Retinal pigment epithelial cell (primary cell): ENCODE measurements around the gene ARFGAP1.

ENCODE experiments used
- DNase-seq: peaks from one replicate; pipeline ENCODE4 v3.0.0-alpha.2; 2010; ENCODE audit warnings: low read depth
- H3K4me3 ChIP-seq: 2 replicates; pipeline ENCODE4 v1.5.1; 2011; ENCODE audit warnings: mild to moderate bottlenecking, low read length, control low read depth, moderate library complexity
- CTCF ChIP-seq: conservative IDR thresholded peaks from 2 replicates; pipeline ENCODE4 v1.5.1; 2011; ENCODE audit warnings: low read depth, low read length, control low read depth, inconsistent platforms

Gene ARFGAP1

DNA sequence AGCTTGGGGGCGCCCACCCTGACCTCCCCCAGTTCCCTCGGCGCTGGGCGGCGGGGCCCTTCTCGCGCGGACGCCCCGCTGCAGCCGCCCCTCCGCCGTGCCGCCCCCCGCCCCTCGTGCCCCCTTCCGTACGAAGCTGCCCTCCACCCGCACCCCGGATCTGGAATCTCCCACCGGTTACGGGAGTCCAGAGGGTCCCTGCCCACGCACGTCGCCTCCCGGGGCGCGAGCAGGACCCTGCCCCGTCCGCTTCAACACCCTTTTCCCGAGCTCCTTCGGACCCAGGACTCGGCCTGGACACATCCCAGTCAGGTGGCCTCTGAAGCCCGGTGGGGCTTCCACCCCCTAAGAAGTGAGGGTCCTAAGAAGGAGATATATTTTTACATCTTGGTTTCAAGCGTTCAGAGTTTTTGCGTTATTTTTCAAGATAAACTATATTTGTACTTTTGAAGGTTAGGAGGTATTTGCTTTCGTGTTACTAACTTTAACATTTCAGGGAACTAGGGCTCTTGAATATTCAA is 506 bp downstream of the ARFGAP1 start:
- no peak for TF ChIP-seq CTCF
- DNase-seq = no peak
- peak overlapping the region; percentile 92 for H3K4me3 ChIP-seq

DNA sequence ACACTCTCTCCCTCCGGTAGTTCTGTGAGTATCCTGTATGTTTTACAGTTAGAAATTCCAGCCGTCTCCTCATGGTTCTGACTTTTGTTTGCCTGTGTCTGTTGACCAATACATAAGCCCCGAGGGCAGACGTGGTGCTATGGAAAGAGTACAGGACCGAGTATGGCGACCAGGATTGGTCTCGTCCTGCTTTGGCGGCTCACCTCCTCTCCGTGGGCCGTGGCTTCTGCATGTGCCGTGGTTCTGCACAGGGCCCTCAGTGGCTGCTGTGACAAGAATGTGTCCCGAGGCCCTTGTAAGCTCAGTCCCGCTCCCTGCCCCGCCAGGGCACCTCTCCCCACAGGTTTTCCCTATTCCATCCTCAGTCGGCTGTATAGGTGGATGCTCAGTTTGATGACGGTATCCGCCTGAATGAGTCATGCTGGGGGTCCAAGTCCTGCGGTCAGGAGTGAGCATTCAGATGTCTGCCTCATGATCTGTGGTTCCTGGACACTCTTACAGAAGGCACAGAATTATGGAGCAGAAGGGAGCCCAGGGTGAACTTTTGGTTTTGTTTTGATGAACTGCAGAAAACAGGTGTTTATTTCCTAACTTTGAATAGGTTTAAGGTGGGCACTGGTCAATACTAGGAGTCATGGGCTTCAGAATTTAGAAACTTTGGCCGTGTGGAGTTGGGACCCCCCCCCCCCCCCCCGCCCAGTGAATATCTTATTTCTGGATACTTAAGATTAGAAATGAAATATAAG is 1.2 kb downstream of the ARFGAP1 start:
- peak overlapping the region; percentile 92 for H3K4me3 ChIP-seq
- TF ChIP-seq CTCF = no peak
- no peak for DNase-seq

DNA sequence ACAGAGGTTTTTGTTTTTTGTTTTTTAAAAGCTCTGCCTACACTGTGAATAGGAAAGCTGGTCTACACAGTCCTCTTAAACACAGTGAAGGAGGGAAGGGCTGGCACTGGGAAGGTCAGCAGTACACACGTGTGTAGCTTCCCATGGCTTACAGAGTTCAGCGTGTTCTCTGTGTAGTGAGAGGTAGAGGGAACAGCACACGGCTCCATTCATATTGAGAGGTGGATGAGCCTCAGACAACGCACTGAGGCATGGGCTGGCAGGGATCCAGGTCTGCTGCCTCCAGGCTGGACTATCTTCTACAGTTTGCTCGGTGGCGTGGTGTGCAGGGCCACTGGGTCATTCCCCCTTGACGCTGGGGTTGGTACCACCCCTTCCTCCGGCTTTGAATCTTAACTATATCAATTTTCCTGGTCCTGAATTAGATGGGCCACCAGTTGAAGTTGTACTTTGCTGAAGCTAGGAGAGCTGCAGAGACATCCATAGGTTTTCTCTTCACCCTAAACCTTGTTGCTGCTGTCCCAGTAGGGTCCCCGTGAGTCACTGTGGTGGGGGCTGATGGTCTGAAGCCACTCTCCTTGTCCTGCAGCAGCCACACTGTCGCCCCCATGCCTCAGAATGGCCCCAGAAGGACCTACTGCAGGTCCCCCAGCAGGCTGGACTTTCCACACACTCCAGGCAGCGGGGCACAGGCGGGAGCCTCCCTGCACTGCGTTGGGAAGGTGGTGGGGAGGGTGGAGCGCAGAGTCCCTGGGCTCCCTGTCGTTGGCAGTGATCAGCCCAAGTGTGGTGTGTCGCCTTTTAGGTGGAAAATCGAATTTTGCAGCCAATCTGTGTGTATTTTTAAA is 2.0 kb downstream of the ARFGAP1 start:
- no peak for TF ChIP-seq CTCF
- H3K4me3 ChIP-seq = no peak overlapping the region
- DNase-seq = no peak

DNA sequence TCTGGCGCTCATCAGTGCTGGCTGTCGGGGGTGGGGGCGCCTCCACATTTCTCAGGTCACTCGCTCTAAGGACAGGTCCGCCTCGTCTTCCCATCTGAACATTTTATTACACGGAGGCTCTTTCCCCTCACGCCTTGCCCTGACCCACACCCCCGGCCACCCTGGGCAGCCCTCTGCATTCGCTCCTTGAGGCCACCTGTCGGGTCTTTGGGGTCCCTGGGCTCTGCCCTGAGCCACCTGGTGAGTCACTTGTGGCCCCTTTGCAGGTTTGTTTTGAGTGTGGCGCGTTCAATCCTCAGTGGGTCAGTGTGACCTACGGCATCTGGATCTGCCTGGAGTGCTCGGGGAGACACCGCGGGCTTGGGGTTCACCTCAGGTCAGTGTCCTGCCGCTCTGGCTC is 3.2 kb downstream of the ARFGAP1 start:
- H3K4me3 ChIP-seq = no peak overlapping the region
- no peak for DNase-seq
- TF ChIP-seq CTCF = no peak

DNA sequence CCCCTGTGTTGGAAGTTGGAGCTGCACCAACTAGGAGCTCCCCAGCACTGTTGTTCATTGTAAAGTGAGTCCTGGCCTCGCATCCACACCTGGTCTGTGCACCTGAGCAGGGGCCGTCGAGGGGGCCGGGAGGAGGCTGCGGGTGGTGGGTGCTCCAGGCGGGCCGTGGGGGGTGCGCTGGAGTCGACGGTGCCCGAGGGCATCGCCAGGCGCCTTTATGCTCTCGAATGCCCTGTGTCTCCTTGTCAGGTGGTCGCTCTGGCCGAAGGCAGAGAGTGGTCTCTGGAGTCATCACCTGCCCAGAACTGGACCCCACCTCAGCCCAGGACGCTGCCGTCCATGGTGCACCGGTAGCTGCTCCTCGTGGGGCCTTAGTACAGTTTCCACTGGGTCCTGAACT is 4.3 kb downstream of the ARFGAP1 start:
- DNase-seq = no peak
- H3K4me3 ChIP-seq = no peak overlapping the region
- TF ChIP-seq CTCF = no peak

DNA sequence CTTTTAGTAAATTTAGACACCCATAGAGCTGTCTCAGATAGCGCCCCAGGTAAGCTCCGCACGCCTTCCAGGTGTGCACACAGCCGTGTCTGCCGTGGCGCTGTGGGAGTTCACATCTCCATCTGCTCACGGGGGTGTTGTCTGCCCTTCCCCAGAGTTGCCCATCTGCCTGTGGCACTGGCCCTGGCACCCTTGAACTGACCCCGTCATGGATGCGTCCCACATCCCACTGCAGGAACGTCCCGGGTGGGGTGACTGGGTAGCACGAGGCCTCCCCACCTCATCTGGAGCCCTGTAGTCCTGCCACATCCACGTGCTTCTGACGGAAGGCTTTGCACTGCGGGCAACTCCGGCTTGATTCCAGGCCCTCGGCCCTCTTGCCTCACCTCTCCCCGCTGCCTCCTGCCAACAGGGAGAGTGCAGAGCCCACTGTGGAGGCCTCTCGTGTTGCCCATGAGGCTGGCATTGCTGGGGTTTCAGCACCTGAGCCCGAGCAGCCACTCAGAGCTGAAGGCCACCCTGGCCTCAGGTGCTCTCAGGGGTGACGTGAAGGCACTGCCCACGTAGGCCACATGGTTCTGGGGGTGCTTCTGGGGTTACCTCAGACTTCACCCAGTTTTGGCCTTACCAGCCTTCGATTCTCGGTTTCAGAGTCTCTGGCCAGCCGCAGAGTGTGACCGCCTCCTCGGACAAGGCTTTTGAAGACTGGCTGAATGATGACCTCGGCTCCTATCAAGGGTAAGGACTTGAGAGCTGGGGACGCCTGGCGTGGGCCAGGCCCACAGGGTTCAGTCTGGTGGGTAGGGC is 5.1 kb downstream of the ARFGAP1 start:
- DNase-seq = no peak
- no peak for TF ChIP-seq CTCF
- no peak overlapping the region for H3K4me3 ChIP-seq
